ENCODE data around the gene FXYD5.

FXYD5 gene

GRCh38 chr19:35212241-35212640 lies 57.7 kb downstream of the FXYD5 start:
- DNase-seq (ENCODE audit: low spot score), result no peak
- in situ Hi-C loops (cut with MboI; ENCODE audit: low sequenced_read_pairs, unreplicated experiment), result no loop called here
- no peak for TF ChIP-seq CTCF (IDR thresholded peaks at IDR 0.05; ENCODE audit: borderline replicate concordance, control extremely low read depth, extremely low read depth, insufficient read depth, missing control alignments)

GRCh38 chr19:35213663-35214632 lies 59.4 kb downstream of the FXYD5 start:
- TF ChIP-seq CTCF (IDR thresholded peaks at IDR 0.05; ENCODE audit: borderline replicate concordance, control extremely low read depth, extremely low read depth, insufficient read depth, missing control alignments), result no peak
- in situ Hi-C loops (cut with MboI; ENCODE audit: low sequenced_read_pairs, unreplicated experiment), result no loop called here
- DNase-seq (ENCODE audit: low spot score), result peak; percentile 52

- DNase-seq (ENCODE audit: low spot score), result no peak
- in situ Hi-C loops (cut with MboI; ENCODE audit: low sequenced_read_pairs, unreplicated experiment), result no loop called here
- no peak for TF ChIP-seq CTCF (IDR thresholded peaks at IDR 0.05; ENCODE audit: borderline replicate concordance, control extremely low read depth, extremely low read depth, insufficient read depth, missing control alignments)
Measured at GRCh38 chr19:35214766-35215422, 60.4 kb downstream of the FXYD5 start.

GRCh38 chr19:35216016-35216832 lies 61.7 kb downstream of the FXYD5 start:
- DNase-seq (ENCODE audit: low spot score), result no peak
- in situ Hi-C loops (cut with MboI; ENCODE audit: low sequenced_read_pairs, unreplicated experiment), result no loop called here
- TF ChIP-seq CTCF (IDR thresholded peaks at IDR 0.05; ENCODE audit: borderline replicate concordance, control extremely low read depth, extremely low read depth, insufficient read depth, missing control alignments), result no peak

- peak; percentile 34 for TF ChIP-seq CTCF (IDR thresholded peaks at IDR 0.05; ENCODE audit: borderline replicate concordance, control extremely low read depth, extremely low read depth, insufficient read depth, missing control alignments)
- no peak for DNase-seq (ENCODE audit: low spot score)
- in situ Hi-C loops (cut with MboI; ENCODE audit: low sequenced_read_pairs, unreplicated experiment), result no loop called here
Measured at GRCh38 chr19:35216833-35217648, 62.5 kb downstream of the FXYD5 start.
